ENCODE results near the gene CHCHD10.
A peak's percentile ranks its signal among the peaks of the same experiment; 100 is the strongest.

The CHCHD10 gene

GRCh38 chr22:23772649-23773473 is 5.1 kb upstream of the CHCHD10 start, which contains the start of gene MMP11:
MMP11 (plus strand) TSS chr22:23772849; CDS start chr22:23772871, 22 bp downstream.
- no peak for DNase-seq (ENCODE audit: low read depth in 2 of 2)

DNA sequence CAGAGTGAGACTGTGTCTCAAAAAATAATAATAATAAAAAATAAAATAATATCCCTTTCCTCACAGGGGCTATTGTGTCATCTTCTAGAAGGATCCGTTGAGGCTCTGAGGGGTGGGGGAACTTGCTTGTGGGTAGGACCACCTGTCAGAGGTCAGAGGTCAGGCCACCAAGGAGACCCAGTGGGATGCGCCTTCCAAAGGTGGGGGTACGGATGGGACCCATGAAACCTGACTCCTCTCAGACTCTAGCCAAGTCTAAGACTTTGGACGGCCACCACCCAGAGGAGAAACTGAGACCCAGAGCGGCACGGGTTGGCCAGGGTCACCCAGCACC is 4.5 kb upstream of the CHCHD10 start:
- no peak for DNase-seq (ENCODE audit: low read depth in 2 of 2)

DNA sequence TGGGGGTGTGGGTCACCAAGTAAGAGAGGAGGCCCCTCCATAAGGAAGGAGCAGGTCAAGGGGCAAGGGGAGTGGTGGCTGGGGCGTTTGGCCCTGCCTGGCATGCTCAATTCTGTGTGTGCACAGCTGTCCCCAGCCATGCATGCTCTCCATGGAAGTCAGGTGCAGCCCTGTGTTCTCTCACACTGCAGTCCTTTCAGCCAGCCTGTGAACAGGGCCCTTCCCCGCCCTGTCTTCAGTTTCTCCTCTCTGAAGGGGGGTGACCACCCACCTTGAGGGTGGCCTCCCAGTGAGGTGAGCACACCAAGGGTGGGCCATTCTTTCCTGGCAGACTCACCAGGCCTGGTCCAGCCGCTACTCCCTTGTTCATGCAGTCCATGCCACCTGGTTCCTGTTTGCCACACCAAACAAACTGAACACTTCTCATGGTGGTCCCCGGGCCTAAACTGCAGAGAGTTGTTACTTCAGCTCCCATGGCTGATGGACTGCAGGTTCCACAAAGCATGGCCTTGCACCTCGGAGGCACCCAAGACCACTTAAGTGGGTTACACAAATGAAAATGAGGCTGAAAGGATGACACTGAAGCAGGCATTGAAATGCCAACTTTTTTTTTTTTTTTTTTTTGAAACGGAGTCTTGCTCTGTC is 1.7 kb upstream of the CHCHD10 start:
- DNase-seq (ENCODE audit: low read depth in 2 of 2) = no peak

GRCh38 chr22:23767303-23767672 is 484 bp downstream of the CHCHD10 start:
- no peak for DNase-seq (ENCODE audit: low read depth in 2 of 2)

- no peak for DNase-seq (ENCODE audit: low read depth in 2 of 2)
Observed at GRCh38 chr22:23764899-23765881, 2.6 kb downstream of the CHCHD10 start.

DNA sequence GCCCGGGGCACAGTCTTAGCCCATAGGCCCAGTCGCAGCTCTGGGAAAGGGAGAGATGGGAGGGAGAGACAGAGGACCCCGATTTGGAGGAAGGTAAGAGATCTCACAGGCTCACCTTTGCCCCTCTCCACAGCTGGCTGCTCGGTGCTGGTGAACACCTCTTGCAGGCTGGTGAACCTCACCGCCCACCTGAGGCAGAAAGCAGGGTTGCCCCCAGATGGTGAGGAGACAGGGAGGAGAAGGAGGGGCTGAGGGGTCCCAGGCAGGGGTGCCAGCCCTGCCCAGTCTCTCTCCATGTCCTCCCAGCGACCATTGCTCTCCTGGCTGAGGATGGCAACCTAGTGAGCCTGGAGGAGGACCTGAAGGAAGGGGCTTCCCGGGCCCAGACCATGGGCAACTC is 3.8 kb downstream of the CHCHD10 start:
- DNase-seq (ENCODE audit: low read depth in 2 of 2) = no peak

- DNase-seq (ENCODE audit: low read depth in 2 of 2) = no peak
Observed at GRCh38 chr22:23763579-23763945, 4.2 kb downstream of the CHCHD10 start.

- no peak for DNase-seq (ENCODE audit: low read depth in 2 of 2)
Observed at GRCh38 chr22:23762842-23763578, 4.8 kb downstream of the CHCHD10 start, which contains the start of gene C22orf15. C22orf15 (plus strand) TSS chr22:23762990; CDS start chr22:23763307, 317 bp downstream.

- DNase-seq (ENCODE audit: low read depth in 2 of 2) = no peak
Observed at GRCh38 chr22:23760056-23760455, 7.7 kb downstream of the CHCHD10 start.

GRCh38 chr22:23759566-23759965 is 8.2 kb downstream of the CHCHD10 start:
- DNase-seq (ENCODE audit: low read depth in 2 of 2) = no peak

GRCh38 chr22:23756891-23757290 is 10.9 kb downstream of the CHCHD10 start:
- DNase-seq (ENCODE audit: low read depth in 2 of 2) = no peak

DNA sequence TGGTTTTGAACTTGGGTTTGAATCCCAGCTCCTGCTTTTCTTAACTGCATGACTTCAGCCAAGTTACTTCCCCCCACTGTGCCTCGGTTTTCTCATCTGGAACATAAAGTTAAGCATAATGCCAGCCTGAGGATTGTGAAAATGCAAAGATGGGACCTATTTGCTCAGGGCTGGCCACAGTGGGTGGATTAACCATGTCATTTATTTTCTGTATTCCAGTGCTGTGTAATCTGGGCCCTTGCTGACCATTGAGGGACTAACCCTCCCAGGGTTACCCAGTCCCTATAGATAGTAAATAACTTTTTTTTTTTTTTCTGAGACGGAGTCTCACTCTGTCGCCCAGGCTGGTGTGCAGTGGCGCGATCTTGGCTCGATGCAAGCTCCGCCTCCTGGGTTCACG is 12.1 kb downstream of the CHCHD10 start:
- no peak for DNase-seq (ENCODE audit: low read depth in 2 of 2)

DNA sequence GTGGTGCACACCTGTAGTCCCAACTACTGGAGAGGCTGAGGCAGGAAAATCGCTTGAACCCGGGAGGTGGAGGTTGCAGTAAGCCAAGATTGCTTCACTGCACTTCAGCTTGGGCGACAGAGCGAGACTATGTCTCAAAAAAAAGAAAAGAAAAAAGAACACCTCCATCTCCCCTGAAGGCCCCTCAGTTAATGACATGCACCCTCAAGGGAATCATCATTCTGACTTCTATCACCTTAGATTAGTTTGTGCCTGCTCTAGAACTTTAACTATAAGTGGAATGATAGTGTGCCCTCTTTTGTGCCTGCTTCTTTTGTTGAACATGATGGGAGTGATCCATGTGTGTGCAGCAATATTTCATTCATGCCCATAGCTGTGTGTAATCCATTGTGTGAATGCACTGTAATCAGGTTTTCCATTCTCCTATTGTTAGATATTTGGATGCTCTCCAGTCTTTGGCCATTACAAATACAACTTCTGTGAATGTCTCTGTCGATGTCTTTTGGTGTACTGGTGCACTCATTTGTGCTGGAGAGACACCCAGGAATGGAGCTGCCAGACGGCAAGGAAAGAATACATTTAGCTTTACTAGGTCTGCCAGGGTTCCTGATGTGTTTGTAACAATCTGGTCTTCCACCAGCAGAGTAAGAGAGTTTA is 12.7 kb downstream of the CHCHD10 start:
- DNase-seq (ENCODE audit: low read depth in 2 of 2) = no peak

DNA sequence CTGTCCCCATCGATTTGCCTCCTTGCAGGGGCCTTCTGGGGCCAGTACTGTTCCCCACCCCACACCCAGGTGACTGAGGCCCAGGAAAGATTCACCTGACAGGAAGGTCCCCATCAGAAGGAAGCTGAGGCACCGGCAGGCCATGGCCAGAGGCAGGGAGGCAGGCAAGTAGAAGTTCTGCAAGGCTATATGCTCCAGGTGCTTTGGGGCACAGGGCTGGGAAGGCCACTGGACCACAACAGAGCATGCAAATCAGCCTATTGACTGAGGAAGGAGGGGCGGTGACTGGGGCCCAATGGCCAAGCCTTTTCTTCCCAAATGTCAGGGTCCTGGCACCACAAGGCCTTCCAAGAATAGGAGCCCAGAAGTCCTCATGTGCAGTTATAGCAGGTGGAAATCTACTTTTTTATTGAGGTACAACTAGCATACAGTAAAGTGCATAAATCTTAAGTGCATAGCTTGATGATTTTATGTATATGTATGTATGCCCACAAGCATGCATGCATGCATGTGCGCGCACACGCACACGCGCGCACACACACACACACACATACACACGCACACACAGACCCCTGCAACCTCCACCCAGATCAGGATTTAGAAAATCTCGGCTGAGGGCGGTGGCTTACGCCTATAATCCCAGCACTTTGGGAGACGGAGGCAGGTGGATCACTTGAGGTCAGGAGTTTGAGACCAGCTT is 13.4 kb downstream of the CHCHD10 start, which contains the start of gene VPREB3:
Gene VPREB3 (minus strand): TSS at position 206 of the 700 bp plus-strand sequence. CDS start 62 bp downstream, at position 144.
- no peak for DNase-seq (ENCODE audit: low read depth in 2 of 2)

GRCh38 chr22:23753385-23753784 is 14.4 kb downstream of the CHCHD10 start:
- DNase-seq (ENCODE audit: low read depth in 2 of 2) = no peak

GRCh38 chr22:23752750-23753149 is 15.0 kb downstream of the CHCHD10 start:
- no peak for DNase-seq (ENCODE audit: low read depth in 2 of 2)

DNA sequence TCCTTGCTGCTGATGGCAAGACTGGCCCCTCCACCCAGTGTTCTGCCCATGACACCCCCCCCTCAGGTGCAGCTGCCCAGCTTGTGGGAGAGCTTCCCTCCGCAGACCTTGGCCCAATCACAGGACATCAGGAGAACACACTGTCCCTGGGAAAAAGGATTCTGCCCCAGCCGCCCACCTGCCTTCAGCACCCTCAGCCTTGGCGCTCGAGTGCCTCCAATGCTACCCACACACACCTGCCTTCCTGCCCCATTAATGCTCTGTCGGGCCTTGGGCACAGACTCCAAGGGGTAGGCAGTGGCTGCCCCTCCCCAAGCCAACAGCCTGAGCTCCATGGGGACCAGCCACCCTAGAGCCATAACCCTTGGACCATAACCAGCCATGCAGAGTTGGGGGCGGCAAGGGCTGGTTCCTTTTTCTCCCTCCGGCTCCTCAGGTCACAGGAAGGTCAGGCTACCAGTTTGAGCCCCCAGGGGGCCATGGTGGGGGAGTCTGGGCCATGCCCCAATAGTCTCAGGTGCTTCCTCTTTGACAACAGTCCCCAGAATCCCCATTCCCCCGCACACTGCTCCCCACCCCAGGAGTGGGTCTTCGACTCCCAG is 15.6 kb downstream of the CHCHD10 start:
- no peak for DNase-seq (ENCODE audit: low read depth in 2 of 2)

- no peak for DNase-seq (ENCODE audit: low read depth in 2 of 2)
Observed at GRCh38 chr22:23751441-23751996, 16.3 kb downstream of the CHCHD10 start.

DNA sequence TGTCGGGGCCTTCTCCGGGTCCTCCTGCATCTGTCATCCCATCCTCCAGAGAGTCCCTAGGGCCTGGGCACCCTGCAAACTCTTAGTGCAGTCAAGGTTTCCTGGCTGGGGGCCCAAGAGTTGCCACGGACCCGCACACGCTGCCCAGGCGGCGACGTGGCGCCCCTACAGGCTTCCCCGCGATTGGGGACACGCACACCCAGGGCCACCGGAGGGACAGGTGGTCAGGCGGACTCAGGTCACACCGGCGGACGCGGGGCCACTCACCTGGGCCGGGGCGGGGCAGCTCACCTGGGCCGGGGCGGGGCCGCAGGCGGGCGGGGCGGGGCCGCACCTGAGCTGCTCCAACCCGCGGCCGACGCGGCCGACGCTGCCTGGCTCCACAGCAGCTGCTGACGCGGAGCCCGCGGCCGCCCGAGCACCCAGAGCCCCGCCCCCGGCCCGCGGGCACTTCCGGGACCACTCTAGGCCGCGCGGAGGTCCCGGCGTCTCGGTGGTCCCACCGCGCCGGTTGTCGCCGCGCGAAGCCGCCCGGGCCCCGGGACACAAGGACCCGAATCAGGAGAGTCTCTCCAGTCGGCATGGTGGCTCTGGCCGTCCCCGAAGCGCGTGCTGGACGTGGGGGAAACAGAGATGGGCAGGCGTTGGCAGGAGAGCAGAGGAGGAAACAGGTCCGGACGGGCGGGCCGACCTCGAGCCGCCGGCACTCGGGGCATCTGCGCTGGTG is 16.9 kb downstream of the CHCHD10 start, which contains the start of gene ZNF70:
Gene ZNF70 (minus strand): TSS at position 399 of the 727 bp plus-strand sequence. CDS start 5,972 bp downstream, outside the sequence.
- DNase-seq (ENCODE audit: low read depth in 2 of 2) = peak; percentile 49 to 58
